NCI-H2107 (cell line): ENCODE measurements around the gene HSPB9.
"Not testable (repeated sequence)": the region's sequence is repeated elsewhere in the genome, so short reads cannot be mapped to it uniquely, and the experiment has no call there.

Experiments used
- DNase-seq: peaks from one replicate; lab custom pipeline; 2025; lab: John Stamatoyannopoulos, UW

HSPB9 gene

GRCh38 chr17:42143138-42143537 is 20.5 kb downstream of the HSPB9 start:
- DNase-seq: not testable (repeated sequence)

- no peak for DNase-seq
Observed at GRCh38 chr17:42146911-42147607, 24.5 kb downstream of the HSPB9 start.

GRCh38 chr17:42153919-42154742 is 31.5 kb downstream of the HSPB9 start:
- no peak for DNase-seq

GRCh38 chr17:42155614-42156045 is 33.0 kb downstream of the HSPB9 start:
- DNase-seq: no peak

- DNase-seq: no peak
Observed at GRCh38 chr17:42159796-42160530, 37.4 kb downstream of the HSPB9 start.

GRCh38 chr17:42160531-42160910 is 37.9 kb downstream of the HSPB9 start:
- DNase-seq: no peak

GRCh38 chr17:42163113-42163512 is 40.5 kb downstream of the HSPB9 start:
- DNase-seq: no peak

GRCh38 chr17:42163696-42164407 is 41.2 kb downstream of the HSPB9 start:
- DNase-seq: no peak

- DNase-seq: no peak
Observed at GRCh38 chr17:42165751-42166150, 43.1 kb downstream of the HSPB9 start.

- DNase-seq: no peak
Observed at GRCh38 chr17:42166196-42166763, 43.7 kb downstream of the HSPB9 start.

- no peak for DNase-seq
Observed at GRCh38 chr17:42167807-42168206, 45.2 kb downstream of the HSPB9 start.

GRCh38 chr17:42169351-42169750 is 46.7 kb downstream of the HSPB9 start:
- no peak for DNase-seq

GRCh38 chr17:42171831-42172230 is 49.2 kb downstream of the HSPB9 start:
- DNase-seq: no peak
